NCI-H146 treated with DMSO at 0.1 percent for 48 hours (cell line): ENCODE measurements around the gene SBSN.

Experiments used
- DNase-seq: peaks from one replicate; lab custom pipeline; 2025; ENCODE audit not compliant: unreplicated experiment; lab: John Stamatoyannopoulos, UW

SBSN gene

GRCh38 chr19:35528218-35529038, at the start of gene SBSN:
TSS of gene SBSN (minus strand) at chr19:35528311. CDS start at chr19:35528281, 30 bp downstream.
- DNase-seq = no peak

GRCh38 chr19:35571406-35571965, 43.4 kb upstream of the SBSN start:
- DNase-seq = no peak

- DNase-seq = no peak
These were observed 41.2 kb upstream of the SBSN start for GRCh38 chr19:35569281-35569781.

GRCh38 chr19:35566738-35567137, 38.6 kb upstream of the SBSN start:
- no peak for DNase-seq

- DNase-seq = no peak
These were observed 37.1 kb upstream of the SBSN start for GRCh38 chr19:35565016-35565856.

GRCh38 chr19:35563207-35563829, 35.2 kb upstream of the SBSN start, which contains the start of gene ATP4A:
TSS of gene ATP4A (minus strand) at chr19:35563658. CDS start at chr19:35563629, 29 bp downstream.
- DNase-seq = no peak

- DNase-seq = no peak
These were observed 34.7 kb upstream of the SBSN start for GRCh38 chr19:35562776-35563175.

GRCh38 chr19:35562336-35562735, 34.2 kb upstream of the SBSN start:
- no peak for DNase-seq

GRCh38 chr19:35561436-35561835, 33.3 kb upstream of the SBSN start:
- DNase-seq = no peak

- DNase-seq = no peak
These were observed 32.6 kb upstream of the SBSN start for GRCh38 chr19:35560677-35561076.

- DNase-seq = no peak
These were observed 32.2 kb upstream of the SBSN start for GRCh38 chr19:35560271-35560670.

- DNase-seq = no peak
These were observed 31.7 kb upstream of the SBSN start for GRCh38 chr19:35559781-35560180.

- no peak for DNase-seq
These were observed 31.2 kb upstream of the SBSN start for GRCh38 chr19:35559281-35559659.

- DNase-seq = no peak
These were observed 30.5 kb upstream of the SBSN start for GRCh38 chr19:35558400-35559280.

GRCh38 chr19:35557539-35558399, 29.7 kb upstream of the SBSN start:
- peak; percentile 74 for DNase-seq

- no peak for DNase-seq
These were observed 28.9 kb upstream of the SBSN start for GRCh38 chr19:35556846-35557538.

- DNase-seq = no peak
These were observed 28.0 kb upstream of the SBSN start for GRCh38 chr19:35556025-35556590.

GRCh38 chr19:35555301-35556005, 27.3 kb upstream of the SBSN start:
- DNase-seq = peak; percentile 59
